ENCODE results near the gene KRI1. TPM values are rescaled to one million over a fixed set of nuclear protein-coding genes. Genes with fewer than 3 reads are reported as not detected.

Gene KRI1
- polyA plus RNA-seq, 1 of the 3 experiments (the other 2 are of a cell fraction) = 26.7 TPM

DNA sequence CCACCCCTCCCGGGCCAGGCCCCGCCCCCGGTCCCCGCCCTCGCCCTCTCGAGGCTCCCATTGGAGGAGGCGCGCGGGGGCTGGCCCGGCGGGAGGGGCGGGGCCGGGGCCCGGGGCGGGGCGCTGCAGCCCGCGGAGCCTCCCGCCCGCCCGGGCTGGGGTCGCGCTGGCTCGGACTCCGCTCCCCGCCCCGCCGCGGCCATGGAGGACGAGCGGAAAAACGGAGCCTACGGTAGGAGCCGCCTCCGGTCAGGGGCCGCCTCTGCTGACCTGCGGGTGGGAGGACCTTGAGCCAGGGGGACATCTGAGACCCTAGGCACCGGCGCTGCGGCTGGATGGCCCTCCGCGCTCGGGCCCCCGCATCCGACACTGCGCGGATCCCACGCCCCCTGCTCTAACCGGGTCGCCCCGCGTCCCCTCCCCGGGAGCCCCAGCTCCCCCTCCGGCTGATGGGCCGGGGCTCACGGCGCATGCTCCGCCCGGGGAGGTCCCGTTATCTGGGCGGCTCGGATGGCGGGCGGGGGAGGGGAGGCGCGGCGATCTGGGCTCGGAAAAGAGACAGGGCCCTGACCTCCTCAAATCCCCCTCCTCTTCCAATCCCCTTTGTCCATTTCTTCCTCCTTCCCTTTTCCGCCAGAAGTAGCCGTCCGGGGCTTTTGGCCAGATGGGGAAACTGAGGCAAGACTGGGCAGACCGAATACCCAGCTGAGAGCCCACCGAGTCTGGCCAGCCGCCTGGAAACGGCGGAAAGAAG lies 36.7 kb upstream of the KRI1 start:
- Histone ChIP-seq H3K4me2 (peak overlapping the region; percentile 95), H3K27me3 (ENCODE audit: insufficient read depth) (peaks cover 15% of the 10 kb centered on the region; the same call in 1 of the 2 replicates), H3K27ac (ENCODE audit: low read depth in 2 of 2, low read length in 1 of 2) (peak overlapping the region; percentile 54 to 83; a peak in 3 of 4 replicates), H3K9me3 (no peaks in the 10 kb centered on the region), H3K4me1 (ENCODE audit: control insufficient read depth in 1 of 2, insufficient read depth in 2 of 2, low read depth in 1 of 2, low read length in 1 of 2) (peaks cover 0 to 8% of the 10 kb centered on the region in 2 experiments; a peak in 1 of 4 replicates), H2AFZ (ENCODE audit: low read depth) (peak overlapping the region; percentile 99; the same call in 1 of the 2 replicates), H3K4me3 (ENCODE audit: low read depth in 2 of 2, low read length in 1 of 2) (peak overlapping the region; percentile 69 to 95), H3K9me2 (no peaks in the 10 kb centered on the region), H3K36me3 (replicated peaks in 1 of 2; ENCODE audit: control insufficient read depth in 1 of 2, insufficient read depth in 2 of 2, low read length in 1 of 2) (no peaks in the 10 kb centered on the region), H3K79me2 (ENCODE audit: insufficient read depth) (peaks cover 37% of the 10 kb centered on the region), H4K20me1 (ENCODE audit: insufficient read depth) (no peaks in the 10 kb centered on the region), H3K9ac (peak overlapping the region; percentile 81), H3F3A (replicated peaks; ENCODE audit: insufficient read depth) (no peaks in the 10 kb centered on the region)
- TF ChIP-seq CHD2 (IDR thresholded peaks at IDR 0.05; ENCODE audit: low read length, partially characterized antibody) = no peak
- peak; percentile 22; the same call in 1 of the 2 replicates for TF ChIP-seq POLR2AphosphoS5 (IDR thresholded peaks at IDR 0.05; ENCODE audit: low read depth, low read length)
- TF ChIP-seq NRF1 (IDR thresholded peaks at IDR 0.05; ENCODE audit: low read depth, low read length) = peak; percentile 78
- TF ChIP-seq RAD21 (IDR thresholded peaks at IDR 0.05; ENCODE audit: low read length) = no peak
- peak; percentile 15; the same call in 1 of the 2 replicates for TF ChIP-seq MXI1 (IDR thresholded peaks at IDR 0.05; ENCODE audit: low read depth, low read length)
- POLR2A ChIA-PET = interaction anchor here (0.5 to 1.5 kb wide), 3 partner anchors 10 to 284 kb away, joined by 3 to 4 read pairs (median 3); no protein-coding TSS in a partner anchor
- WGBS (ENCODE audit: low lambda C conversion rate) = 0% methylated on average over 18 of the region's 76 CpGs
- peak; percentile 100 for DNase-seq
- CTCF ChIA-PET = interaction anchor here (0.6 to 8.0 kb wide), 7 partner anchors 15 to 185 kb away, joined by 3 to 51 read pairs (median 5); partner anchors contain the start of gene QTRT1

DNA sequence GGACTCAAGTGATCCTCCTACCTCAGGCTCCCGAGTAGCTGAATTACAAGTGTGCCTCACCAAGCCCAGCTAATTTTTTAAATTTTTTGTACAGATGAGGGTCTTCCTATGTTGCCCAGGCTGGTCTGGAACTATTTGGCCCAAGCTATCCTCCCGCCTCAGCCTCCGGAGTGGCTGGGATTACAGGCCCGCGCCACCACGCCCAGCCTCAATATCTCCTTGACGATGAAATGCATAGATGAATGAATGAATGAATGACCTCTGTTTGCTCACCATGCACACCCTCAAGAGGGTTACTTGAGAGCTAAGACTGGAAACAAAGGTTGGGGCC lies 36.2 kb upstream of the KRI1 start:
- Histone ChIP-seq H3K9me3 (no peaks in the 10 kb centered on the region), H2AFZ (ENCODE audit: low read depth) (0 out of 2 replicates have a peak overlapping the region, but pooled peaks have one; percentile 83), H3F3A (replicated peaks; ENCODE audit: insufficient read depth) (no peaks in the 10 kb centered on the region), H4K20me1 (ENCODE audit: insufficient read depth) (no peaks in the 10 kb centered on the region), H3K9me2 (no peaks in the 10 kb centered on the region), H3K27me3 (ENCODE audit: insufficient read depth) (peaks cover 15% of the 10 kb centered on the region; the same call in 1 of the 2 replicates), H3K79me2 (ENCODE audit: insufficient read depth) (peaks cover 37% of the 10 kb centered on the region), H3K9ac (no peak overlapping the region), H3K4me1 (ENCODE audit: control insufficient read depth in 1 of 2, insufficient read depth in 2 of 2, low read depth in 1 of 2, low read length in 1 of 2) (peaks cover 0 to 8% of the 10 kb centered on the region in 2 experiments; a peak in 1 of 4 replicates), H3K4me2 (no peak overlapping the region), H3K4me3 (ENCODE audit: low read depth in 2 of 2, low read length in 1 of 2) (no peak overlapping the region), H3K27ac (ENCODE audit: low read depth in 2 of 2, low read length in 1 of 2) (no peak overlapping the region), H3K36me3 (replicated peaks in 1 of 2; ENCODE audit: control insufficient read depth in 1 of 2, insufficient read depth in 2 of 2, low read length in 1 of 2) (no peaks in the 10 kb centered on the region)
- DNase-seq = no peak
- ChIA-PET POLR2A (interaction anchor here (0.5 to 1.1 kb wide), 2 partner anchors 10 to 284 kb away, joined by 3 read pairs; no protein-coding TSS in a partner anchor), CTCF (interaction anchor here (0.6 to 8.0 kb wide), 7 partner anchors 15 to 185 kb away, joined by 3 to 51 read pairs (median 5); partner anchors contain the start of gene QTRT1)
- WGBS (ENCODE audit: low lambda C conversion rate) = 45% methylated on average over 7 of the region's 7 CpGs
- TF ChIP-seq MXI1 (IDR thresholded peaks at IDR 0.05; ENCODE audit: low read depth, low read length) (no peak), NFIC (IDR thresholded peaks at IDR 0.05; ENCODE audit: borderline replicate concordance) (no peak), CHD2 (IDR thresholded peaks at IDR 0.05; ENCODE audit: low read length, partially characterized antibody) (no peak), EZH2phosphoT487 (IDR thresholded peaks at IDR 0.05; ENCODE audit: borderline replicate concordance, low read depth) (no peak), RCOR1 (IDR thresholded peaks at IDR 0.05; ENCODE audit: low read length) (no peak), FOSL2 (IDR thresholded peaks at IDR 0.05; ENCODE audit: borderline replicate concordance, low read depth) (no peak), POLR2AphosphoS5 (IDR thresholded peaks at IDR 0.05; ENCODE audit: low read depth, low read length) (no peak), RFX5 (IDR thresholded peaks at IDR 0.05; ENCODE audit: low read length) (no peak), ELF1 (IDR thresholded peaks at IDR 0.05) (no peak), NRF1 (IDR thresholded peaks at IDR 0.05; ENCODE audit: low read depth, low read length) (no peak), RAD21 (IDR thresholded peaks at IDR 0.05; ENCODE audit: low read length) (no peak), EP300 (IDR thresholded peaks at IDR 0.05; ENCODE audit: borderline replicate concordance in 1 of 2, low read depth in 1 of 2, low read length in 1 of 2) (no peak), GATA2 (CRISPR knock-in tag; IDR thresholded peaks at IDR 0.05) (no peak), MEF2A (IDR thresholded peaks at IDR 0.05; ENCODE audit: borderline replicate concordance, low read depth) (no peak), TEAD4 (IDR thresholded peaks at IDR 0.05; ENCODE audit: borderline replicate concordance, insufficient read depth) (no peak)
- TF ChIP-seq, protein P1, sequence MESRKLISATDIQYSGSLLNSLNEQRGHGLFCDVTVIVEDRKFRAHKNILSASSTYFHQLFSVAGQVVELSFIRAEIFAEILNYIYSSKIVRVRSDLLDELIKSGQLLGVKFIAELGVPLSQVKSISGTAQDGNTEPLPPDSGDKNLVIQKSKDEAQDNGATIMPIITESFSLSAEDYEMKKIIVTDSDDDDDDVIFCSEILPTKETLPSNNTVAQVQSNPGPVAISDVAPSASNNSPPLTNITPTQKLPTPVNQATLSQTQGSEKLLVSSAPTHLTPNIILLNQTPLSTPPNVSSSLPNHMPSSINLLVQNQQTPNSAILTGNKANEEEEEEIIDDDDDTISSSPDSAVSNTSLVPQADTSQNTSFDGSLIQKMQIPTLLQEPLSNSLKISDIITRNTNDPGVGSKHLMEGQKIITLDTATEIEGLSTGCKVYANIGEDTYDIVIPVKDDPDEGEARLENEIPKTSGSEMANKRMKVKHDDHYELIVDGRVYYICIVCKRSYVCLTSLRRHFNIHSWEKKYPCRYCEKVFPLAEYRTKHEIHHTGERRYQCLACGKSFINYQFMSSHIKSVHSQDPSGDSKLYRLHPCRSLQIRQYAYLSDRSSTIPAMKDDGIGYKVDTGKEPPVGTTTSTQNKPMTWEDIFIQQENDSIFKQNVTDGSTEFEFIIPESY (IDR thresholded peaks at IDR 0.05; ENCODE audit: borderline replicate concordance, low read depth) = no peak
- TF ChIP-seq, protein P2, sequence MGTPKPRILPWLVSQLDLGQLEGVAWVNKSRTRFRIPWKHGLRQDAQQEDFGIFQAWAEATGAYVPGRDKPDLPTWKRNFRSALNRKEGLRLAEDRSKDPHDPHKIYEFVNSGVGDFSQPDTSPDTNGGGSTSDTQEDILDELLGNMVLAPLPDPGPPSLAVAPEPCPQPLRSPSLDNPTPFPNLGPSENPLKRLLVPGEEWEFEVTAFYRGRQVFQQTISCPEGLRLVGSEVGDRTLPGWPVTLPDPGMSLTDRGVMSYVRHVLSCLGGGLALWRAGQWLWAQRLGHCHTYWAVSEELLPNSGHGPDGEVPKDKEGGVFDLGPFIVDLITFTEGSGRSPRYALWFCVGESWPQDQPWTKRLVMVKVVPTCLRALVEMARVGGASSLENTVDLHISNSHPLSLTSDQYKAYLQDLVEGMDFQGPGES (IDR thresholded peaks at IDR 0.05; ENCODE audit: low read depth, low read length) = no peak
- TF ChIP-seq, protein P3, sequence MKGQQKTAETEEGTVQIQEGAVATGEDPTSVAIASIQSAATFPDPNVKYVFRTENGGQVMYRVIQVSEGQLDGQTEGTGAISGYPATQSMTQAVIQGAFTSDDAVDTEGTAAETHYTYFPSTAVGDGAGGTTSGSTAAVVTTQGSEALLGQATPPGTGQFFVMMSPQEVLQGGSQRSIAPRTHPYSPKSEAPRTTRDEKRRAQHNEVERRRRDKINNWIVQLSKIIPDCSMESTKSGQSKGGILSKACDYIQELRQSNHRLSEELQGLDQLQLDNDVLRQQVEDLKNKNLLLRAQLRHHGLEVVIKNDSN (IDR thresholded peaks at IDR 0.05; ENCODE audit: borderline replicate concordance, low read depth) = no peak

All from SK-N-SH (cell line).